Stimulated activated CD4-positive, alpha-beta T cell treated with anti-CD3 and anti-CD28 coated beads, Interleukin-4, amount 100 ng/mL, for 48 hours (primary cell): ENCODE results near the gene HS6ST2.

Source experiments
- DNase-seq, 2 donors: peaks; one replicate each; pipeline ENCODE4 v3.0.0-alpha.2; 2020; ENCODE audit warnings: low read depth in 2 of 2

The HS6ST2 gene

DNA sequence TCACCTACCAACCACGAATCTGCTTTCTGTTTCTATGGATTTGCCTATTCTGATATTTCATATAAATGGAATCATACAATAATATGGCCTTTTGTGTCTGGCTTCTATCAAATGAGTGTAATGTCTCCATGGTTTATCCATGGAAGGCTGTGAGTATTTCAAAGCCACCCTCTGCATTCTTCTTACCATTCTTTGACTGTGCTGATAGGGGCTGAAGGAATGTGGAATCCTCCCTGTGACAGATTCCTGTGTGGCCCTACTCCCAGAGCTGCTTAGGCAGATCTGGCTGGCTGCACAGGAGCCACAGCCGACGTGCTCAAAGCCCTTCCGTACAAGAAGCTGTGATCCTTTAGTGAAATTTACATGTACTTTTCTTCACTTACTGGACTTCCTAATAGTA is 163.2 kb downstream of the HS6ST2 start:
- no peak for DNase-seq

GRCh38 chrX:132791714-132792113 is 166.7 kb downstream of the HS6ST2 start:
- no peak for DNase-seq

DNA sequence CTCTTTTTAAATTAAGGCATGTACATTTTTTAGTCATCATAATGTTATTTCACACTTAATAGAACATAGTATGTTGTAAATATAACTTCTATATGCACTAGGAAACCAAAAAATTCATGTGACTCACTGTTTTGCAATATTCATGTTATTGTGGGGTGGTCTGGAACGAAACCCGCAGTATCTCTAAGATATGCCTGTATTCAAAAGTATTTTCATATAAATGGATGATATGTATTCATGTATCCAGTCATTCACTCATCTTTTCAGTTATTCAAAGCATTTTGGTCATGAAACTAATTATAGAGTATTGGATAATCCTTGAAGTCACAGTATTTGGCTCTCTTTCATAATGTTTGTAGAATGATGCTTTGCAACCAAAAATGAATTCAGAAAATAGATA is 168.1 kb downstream of the HS6ST2 start:
- no peak for DNase-seq

DNA sequence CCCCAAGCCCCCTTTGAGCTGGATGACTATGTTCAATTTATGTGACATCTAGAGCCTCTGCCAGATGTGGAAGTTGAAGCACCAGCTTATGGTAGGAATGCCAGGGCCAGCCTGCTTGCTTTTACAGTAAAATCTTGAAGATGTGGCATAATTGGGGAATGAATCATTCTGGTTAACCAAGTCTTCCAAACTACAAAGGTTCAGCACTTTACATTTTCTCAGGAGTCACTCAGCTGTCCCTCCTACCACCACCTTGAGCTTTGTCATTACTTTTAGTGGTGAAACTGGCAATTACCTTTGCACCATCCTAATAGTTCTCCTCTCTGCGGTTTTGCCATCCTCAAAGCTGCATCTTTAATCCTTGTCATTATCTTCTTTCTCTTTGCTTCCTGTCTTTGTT is 172.2 kb downstream of the HS6ST2 start:
- DNase-seq, result no peak

- no peak for DNase-seq
Measured at GRCh38 chrX:132778917-132779316, 179.5 kb downstream of the HS6ST2 start.

DNA sequence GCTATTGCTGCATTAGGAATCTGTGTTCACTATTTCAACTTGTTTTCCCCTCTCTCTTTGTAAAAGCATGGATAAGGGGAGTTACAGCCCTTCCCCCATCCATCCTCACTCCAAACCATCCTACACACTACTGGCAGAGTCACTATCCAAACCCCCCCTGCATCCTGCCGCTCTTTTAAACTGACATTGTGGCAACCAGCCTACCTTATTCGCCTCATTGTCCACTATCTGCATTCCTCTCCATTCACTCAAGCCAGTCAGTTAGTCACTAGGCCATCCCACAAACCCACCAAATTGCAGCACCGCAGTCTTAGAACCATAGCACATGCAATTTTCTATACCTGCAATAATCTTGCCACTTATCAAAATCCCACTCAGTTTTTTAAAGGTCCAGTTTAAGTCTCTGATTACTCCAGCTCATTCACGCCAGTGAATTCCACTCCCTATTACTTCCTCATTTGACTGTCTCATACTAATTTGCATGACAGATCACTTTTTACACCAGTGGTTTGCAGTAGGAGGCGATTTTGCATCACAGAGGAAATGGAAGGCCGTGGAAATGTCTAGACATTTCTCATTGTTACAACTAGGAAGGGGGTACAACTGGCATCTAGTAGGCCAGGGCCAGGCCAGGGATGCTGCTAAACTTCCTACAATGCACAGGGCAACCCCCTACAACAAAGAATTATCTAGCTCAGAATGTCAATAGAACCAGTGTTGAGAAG is 181.8 kb downstream of the HS6ST2 start:
- DNase-seq, result no peak

- DNase-seq, result no peak
Measured at GRCh38 chrX:132775263-132775823, 183.1 kb downstream of the HS6ST2 start.

GRCh38 chrX:132774010-132774714 is 184.3 kb downstream of the HS6ST2 start:
- no peak for DNase-seq

DNA sequence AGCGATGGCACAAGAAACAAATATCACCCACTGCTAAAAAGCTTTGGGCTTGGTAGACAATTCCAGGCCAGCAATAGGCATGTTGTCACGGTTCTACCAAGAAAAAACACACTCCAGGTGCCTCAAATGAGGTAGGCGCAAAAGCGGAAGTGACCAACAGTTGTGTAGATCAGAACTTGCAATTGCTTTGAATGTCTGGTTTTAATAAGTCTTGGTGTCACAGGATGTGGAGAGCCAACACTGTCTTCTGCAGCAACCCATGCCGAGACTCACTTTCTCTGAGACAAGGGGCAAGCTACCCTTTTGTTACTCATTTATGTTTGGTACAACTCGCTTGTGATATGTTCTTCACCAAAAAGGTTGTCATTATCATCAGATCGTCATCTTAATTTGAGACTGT is 188.8 kb downstream of the HS6ST2 start:
- no peak for DNase-seq

DNA sequence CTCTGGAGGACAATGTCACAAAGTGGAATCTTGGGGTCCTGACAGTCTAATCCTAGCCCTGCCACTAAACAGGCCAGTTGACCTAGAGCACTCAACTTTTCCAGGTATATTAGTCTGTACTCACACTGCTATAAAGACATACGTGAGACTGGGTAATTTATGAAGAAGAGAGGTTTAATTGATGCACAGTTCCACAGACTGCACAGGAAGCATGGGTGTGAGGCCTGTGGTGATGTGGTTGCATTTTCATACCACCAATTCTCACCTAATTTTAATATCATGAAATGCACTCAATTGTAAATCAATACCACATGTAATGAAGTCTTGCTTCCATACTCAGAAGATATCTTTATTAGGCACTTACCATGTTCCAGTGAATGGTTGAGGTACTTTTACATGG is 192.0 kb downstream of the HS6ST2 start:
- no peak for DNase-seq

DNA sequence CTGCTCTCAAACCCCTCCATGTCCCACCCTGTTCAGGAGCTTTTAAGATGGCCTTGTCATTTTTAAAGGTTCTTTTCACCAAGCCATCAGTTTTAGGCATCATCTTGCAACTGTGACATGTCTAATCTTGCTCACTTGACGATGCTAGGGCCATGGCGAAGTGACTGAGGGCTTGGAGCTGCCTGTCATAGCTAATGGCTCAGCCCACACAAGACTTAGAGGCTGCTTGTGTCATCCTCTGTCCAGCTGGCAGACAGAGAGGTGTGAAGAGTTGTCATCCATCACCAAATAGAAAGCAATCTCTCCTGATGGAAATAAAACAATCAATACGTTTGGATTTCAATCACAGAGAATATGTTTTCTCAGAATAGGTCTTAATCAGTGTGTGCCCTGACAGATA is 194.9 kb downstream of the HS6ST2 start:
- DNase-seq, result no peak

DNA sequence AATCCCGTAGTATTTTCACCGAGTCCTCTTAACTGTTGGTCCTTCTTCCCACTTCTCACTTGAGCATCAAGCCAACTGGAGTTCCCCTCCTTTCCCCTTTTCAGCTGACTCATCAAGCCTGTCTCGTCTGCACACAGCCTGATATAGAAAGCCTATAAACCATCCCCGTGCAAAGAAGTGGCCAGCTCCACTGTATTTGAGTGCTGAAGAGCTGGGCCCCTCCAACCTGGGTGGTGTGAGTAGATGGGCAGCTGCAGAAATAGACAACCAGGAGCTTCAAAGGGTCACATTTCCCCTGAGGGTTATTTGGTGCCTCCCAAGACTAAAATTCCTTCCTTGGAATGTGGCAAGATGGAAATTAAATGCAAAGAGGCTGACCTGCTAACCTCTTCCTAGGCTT is 199.7 kb downstream of the HS6ST2 start:
- DNase-seq, result no peak

DNA sequence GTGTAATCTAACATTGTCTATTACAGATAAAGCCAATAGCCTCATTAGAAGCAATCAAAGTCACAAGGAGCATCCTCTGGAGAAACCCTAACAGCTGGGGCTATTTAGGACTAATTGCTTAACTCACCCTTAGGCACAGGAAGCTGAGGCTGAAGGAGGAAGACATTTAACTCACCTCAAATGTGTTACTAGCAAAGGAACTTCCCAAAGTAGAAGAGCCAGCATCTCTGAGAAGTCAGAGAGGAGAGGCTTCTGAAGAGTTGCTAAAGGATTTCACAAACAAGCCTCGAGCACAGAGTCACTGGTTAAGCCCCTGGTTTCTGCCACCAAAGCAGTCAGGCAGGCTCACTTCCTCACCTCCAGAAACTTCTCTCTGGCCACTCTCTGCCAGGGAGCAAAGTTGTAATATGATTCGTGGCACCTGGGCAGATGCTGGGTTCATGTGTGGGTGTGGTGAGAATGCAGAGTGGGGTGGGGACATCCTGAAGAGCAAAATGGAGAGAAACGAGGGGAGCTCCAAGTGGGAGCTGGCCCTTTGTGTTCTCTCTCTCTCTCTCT is 201.3 kb downstream of the HS6ST2 start:
- DNase-seq, result no peak

- DNase-seq, result no peak
Measured at GRCh38 chrX:132756439-132756838, 202.0 kb downstream of the HS6ST2 start.

GRCh38 chrX:132751063-132751690 is 207.3 kb downstream of the HS6ST2 start:
- DNase-seq, result no peak

- DNase-seq, result no peak
Measured at GRCh38 chrX:132750331-132751062, 207.9 kb downstream of the HS6ST2 start.

DNA sequence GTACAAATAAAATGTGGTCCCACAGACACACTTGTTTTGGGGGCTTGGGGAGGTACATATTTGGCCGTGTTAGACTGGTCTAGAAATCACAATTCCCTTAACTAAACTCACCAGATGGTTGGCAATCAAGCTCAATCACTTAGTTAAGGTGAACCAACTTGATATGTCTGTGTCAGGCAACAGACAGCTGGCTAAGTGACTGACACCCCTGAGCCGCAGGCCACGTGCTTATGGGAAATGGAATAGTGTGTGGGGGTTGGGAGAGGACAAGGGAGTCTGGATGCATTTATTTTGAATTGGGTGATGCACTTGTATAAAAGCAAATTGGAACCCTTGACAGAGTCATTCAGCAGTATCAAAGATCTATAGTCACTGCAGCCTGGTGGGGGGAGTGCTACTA is 209.0 kb downstream of the HS6ST2 start:
- no peak for DNase-seq

GRCh38 chrX:132748909-132749308 is 209.5 kb downstream of the HS6ST2 start:
- no peak for DNase-seq

GRCh38 chrX:132748268-132748667 is 210.2 kb downstream of the HS6ST2 start:
- DNase-seq, result no peak

DNA sequence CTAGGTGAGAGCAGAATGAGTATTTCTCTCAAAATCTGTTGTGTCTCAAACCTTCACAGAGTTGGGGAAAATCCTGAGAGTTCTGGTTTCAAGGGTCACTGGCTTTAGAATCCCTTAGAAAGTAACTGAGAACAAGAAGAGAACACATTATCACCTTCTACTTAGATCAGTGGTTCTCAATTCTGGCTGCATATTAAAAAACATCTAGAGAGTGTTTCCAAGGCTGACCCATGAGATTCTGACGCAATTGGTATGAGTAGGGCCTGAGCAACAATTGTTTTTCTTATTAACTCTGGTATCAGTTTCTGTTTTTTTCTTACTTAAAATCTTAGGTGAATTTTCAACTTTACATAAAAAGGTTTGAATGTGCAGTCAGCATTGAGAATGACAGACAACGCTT is 212.8 kb downstream of the HS6ST2 start:
- no peak for DNase-seq

DNA sequence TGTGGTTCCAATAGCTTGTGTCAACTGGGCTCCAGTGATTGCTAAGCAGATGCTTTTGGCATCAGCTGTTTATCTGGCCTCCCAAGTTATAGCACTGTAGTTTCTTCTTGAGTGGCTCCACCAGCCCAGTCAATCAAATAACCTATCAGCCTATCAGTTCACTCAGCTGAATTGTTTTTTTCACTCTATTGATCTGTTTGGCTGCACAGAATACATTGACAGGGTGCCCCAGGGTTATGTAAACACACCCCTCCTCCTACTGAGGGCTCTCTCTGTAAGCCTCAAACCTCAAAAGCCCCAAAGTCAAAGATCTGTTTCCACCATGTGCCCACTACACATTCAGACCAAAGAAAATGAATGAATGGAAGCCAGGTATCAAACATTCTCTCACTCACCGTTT is 214.0 kb downstream of the HS6ST2 start:
- no peak for DNase-seq

GRCh38 chrX:132743086-132743485 is 215.3 kb downstream of the HS6ST2 start:
- DNase-seq, result no peak
